ENCODE measurements around the gene PID1.

PID1 gene

DNA sequence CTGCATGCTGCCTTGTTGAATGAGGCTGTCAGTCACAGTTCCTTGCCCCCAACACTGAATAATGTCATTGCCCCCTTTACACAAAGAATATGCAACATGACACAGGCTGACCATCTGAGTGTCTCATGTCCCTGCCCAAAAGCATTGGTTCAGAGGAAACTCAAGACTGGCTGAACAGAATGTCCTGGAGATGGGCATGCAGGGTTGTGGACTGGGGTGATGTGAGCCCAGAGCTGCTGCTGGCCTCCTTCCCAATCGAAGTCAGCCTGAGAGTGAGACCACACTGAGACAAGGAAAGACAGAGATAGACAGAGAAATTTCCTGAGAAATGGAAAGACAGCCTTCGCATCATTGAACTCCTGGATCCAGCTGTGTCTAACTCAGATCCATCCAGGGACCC, 110.1 kb downstream of the PID1 start:
- DNase-seq = no peak

DNA sequence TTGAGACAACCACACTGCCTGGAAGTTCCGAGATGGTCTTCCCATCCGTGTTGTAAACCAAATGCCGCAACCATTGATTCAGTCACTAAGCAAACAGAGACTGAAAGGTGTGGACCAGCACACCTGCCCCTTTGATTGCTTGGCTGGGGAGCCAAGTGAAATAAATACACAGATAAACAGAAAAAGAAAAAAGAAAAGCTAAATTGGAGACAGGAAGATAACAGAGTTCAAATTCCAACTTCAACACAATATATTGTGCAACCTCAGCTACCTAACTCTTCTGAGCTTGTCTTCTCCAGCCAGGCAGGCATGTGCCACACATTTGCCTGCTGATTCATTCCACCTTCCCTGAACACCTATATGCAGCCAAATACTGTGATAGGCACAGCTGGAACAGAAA, 110.9 kb downstream of the PID1 start:
- DNase-seq = no peak

DNA sequence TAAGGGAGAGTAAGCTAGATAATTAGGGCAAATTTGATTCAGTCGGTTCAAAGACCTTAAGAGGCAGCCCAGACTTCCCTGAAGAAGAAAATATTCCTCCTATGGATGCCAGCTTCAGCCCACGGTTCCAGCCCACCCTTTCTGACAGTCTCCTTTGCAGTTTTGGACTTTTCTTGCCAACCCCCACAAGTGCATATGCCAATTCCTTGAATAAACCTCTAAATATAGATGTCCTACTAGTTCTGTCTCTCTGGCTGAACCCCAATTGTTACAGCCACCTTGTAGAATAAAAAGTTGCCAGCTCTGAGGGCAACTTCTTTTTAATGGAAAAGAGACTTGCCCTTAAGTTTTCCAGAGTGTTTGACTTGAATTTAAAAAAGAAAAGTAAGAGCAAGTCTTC, 111.7 kb downstream of the PID1 start:
- DNase-seq = no peak

DNA sequence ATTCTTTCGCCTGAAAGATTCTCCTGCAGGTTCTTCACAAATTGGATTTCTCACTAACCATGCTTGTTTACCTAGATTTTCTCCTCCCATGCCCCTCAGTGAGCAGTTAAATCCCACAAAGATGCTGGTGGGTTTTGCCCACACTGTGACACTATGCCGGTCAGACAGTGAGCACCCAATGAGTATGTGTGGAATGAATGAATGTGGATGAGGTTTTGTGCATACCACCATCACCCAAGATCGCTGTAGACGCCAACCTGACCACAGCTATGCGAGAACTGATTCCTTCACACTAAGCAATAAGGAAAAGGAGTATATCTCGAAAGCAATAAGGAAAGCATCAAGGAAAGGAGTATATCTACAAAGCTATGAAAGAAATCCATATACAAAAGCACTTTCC, 116.7 kb downstream of the PID1 start:
- no peak for DNase-seq

DNA sequence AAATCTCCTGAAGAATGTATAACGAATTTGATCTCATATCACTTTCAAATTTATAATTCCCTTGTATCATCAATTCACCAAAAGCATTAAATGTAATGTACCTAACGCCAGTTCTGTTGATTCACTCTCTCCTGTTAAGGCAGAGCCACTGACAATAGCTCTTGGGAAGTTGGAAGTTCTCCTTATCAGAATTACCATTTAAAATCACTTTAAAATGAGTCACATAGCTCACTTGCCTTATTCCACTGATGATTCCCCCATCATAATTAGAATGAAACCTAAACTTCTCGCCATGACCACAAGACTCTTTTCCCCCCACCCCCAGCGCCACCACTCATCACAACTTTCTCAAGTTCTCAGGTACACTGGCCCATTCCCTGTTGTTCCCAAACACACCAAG, 117.1 kb downstream of the PID1 start:
- DNase-seq = no peak

DNA sequence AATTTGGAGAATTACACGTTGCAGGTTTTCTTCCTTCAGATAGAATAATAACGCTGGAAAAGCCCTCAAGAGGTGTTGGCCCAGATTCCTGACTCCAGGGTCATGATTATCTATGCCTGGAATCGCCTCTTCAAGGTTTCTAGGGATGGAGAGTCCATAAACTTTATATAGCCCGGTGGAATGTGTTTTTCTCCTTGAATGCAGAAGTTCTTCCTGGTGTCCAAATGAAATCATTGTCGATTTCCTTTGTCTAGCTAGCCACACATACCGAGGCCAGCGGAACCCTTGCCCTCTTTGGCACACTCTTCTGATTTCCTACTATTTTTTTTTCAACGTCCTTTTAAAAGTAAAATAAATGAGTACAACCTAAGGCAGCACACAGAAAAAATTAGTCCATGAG, 117.8 kb downstream of the PID1 start:
- no peak for DNase-seq

DNA sequence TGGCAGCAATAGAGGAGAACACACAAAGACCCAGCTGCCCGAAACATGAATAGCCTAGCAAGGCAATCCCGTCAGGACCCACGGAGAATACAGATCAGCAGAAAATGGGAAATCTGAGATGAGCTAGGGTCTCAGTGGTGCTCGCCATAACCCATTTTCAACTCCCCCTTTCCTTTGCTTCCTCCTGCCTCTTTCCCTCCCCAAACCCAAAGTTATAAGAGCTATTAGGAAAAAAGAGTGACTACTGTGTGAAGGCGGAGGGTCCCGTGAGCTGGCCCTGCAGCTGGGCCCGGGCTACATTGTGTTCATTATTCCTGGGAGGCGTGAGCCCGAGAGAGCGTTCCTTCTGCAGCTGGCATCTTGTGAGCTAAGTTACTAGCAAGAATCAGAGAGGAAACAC, 118.4 kb downstream of the PID1 start:
- DNase-seq = no peak

DNA sequence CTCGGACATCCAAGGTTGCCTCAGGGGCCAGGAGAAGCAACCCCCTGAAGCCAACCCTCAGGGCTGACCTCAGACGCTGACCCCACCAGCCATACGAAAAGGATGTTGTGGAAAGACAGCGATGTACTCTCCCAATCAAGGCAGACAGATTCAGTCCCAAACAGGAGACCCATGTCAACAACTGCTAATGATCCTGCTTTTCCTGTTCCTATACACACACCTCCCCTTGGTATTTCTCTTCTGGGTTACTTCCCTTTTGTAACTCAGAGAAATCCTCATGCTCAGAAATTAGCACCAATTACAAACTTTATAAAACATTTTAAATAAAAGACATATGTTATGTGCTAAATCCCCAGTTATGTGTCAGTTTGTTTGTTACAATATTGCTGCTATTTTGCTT, 120.8 kb downstream of the PID1 start:
- DNase-seq = no peak

DNA sequence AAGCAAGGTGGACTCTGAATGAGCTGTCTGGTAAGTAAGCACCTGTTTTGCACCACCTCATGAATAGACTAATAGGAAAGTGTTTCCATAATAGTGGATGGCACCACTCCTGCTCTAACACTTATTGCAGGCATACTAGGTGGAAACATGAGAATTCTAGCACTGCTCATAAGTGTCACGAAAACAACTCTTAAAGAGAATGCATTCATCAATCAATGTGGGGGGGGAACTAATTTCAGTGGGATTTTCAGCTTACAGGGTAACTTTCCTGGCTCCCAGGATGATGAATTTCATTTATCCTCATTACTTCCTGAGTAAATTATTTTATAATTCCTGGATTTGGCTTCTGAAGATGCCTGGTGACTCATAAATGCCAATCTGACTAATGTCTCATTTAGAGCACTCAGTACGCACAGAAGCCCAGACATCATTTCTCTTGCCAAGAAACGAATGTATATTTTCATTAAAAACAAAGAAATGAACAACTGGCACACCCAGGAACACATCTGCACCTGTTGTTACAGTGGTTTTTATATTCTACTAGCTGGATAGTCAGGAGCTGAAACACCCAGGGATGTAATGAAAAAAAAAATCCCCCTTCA, 129.6 kb downstream of the PID1 start:
- DNase-seq = no peak

DNA sequence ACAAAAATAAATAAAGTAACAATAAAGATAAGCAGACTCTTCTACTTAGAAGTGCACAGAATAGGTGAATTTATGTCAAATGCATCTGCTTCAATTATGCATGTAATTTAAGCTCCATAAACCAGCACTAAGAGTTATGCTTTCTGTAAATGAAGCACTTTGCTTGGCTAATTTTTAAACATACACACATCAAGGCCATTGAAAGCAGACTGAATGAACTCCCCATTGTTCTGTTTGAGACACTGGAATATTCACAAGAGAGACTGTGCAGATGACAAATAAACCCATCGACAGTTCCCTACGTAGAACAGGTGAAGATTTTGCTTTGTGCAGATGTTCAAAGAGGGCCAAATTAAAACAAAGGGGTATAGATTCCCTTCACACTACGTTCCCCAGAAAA, 133.4 kb downstream of the PID1 start:
- DNase-seq = peak; percentile 12

DNA sequence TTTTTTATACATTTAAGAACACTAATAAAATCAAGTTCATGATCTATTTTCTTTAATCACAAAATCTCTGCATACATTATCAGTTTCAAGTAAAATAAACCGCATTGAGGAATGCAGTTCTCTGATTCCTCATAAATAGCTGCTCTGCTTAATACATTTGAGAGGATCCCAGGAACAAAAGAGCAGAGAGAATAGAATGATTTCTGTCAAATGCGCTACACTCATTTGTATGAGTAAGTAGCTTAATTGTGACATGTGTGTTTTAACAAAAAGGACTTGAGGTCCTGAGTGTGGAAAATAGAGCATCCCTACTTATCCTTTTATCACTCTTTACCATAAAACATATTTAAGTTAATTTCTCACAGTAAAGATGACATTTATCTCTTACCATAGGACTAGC, 134.0 kb downstream of the PID1 start:
- DNase-seq = no peak

DNA sequence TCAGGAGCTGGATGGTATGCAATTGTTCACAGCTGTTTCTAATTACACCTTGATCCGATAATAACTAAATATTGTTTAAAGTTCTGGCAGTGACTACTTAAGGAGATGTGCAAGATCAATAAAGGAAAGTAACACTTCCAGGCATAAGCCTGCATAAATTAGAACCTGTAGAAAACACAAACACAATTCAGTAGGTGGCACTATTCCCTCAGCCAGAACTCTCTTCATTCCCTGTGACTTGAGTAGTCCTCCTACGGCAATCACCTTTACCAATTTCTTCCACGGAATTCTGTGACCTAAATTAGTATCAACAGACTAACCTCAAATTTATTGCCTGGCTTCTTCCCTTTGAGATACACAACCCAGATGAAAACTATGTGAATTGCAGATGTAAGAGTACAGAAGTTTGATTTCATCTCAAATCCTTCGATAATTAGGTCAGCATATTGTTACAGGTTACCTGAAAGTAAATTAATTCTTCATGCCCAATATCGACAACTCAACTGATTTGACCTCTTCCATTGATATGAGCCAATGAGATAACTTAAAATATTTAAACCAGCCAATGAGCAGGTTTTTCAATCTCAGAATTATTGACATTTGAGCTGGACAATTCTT, 137.8 kb downstream of the PID1 start:
- DNase-seq = peak; percentile 28

DNA sequence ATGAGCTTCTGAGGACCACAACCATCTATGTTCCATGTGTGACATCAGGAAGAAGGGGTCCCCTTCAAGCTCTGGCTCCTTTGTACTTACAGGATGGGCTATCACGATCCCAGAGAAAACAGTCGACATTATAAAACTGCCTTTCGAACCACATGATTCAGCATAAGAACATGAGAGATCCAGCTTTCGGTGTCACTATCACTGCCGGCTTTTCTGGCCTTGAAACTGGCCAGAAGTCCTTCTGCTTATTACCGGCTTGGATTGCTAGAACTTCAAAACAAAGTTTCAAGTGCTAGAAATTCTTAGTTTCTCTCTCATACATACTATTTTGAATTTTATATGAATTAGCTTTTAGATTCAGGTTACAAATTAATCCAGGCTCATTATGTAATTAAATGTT, 138.9 kb downstream of the PID1 start:
- no peak for DNase-seq

DNA sequence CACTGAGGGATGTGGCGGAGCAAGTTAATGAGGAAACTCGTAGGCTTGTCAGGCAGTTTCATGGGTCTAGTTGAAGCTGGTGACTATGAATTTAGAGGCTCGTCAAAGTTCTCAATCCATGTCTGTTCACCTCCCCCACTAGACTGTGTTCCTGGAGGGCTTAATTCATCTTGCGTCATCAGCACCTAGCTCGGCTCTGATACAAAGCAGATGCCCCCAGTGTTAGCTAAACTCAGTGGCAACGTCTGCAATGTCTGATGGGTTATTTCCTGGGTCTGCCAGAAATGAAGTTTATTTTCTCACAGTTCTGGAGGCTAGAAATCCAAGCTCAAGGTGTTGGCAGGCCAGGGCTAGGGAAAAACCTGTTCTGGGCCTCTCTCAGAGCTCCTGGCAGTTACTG, 140.6 kb downstream of the PID1 start:
- DNase-seq = no peak

DNA sequence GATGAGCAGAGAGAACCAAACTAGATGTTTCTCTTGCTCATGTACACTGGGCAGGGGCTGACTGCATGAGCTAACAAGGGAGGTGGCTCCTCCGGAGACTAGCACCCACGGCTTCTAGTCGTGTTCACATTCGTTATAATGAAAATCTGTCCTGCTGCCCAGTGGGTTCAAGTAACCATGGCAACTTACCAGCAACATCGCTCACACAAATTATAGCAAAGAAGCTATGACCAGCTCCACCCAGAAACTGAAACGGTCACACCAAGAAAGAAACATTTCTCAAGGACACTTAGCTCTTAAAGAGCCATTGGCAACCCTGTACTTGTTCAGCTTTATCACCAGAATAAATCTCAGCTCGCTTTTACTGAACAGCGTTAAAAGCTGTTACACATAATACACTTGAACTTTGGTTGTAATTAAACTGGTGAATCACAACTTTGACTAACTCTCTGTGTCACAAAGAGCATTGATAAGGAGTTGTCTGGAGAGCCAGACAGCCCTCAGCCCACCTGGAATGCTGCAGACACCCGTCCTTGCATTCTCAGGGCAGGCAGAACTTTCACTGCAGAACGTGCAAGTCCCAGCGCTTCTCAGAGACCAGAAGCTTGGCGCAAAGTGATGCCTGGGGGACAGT, 141.2 kb downstream of the PID1 start:
- DNase-seq = no peak

DNA sequence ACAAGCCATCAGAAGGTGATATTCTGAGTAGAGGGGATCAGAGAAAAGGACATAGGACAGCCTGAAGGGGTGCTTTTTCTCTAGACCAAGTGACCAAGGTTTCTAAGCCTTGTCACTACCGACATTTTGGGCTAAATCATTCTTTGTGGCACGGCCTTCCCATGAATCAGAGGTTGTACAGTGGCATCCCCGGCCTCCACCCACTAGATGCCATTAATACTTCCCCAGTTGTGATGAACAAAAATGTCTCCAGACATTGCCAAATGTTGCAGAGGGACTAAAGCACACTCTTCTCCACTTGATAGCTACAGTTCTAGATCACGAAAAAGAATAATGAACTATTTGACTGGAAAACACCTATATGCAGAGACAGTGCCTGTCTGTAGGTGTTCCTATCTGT, 143.6 kb downstream of the PID1 start:
- DNase-seq = no peak

DNA sequence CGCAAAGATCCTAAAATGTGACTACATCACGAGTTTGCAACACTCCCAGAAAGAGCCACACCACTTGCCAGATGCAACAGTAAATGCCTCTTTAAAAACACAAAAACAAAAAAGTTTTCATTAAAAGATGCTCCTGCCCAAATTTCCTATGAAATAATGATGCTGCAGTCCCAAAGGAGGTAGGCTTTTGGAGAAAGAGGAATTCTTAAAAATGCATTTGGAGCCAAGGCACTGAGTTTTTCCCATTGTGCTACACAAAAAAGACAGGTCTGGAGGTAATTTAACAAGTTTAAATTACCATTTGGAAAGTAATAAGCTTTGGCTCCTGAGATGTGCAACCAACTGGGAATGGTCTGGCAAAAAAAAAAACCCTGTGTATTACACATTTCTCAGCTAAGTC, 145.0 kb downstream of the PID1 start:
- DNase-seq = no peak

DNA sequence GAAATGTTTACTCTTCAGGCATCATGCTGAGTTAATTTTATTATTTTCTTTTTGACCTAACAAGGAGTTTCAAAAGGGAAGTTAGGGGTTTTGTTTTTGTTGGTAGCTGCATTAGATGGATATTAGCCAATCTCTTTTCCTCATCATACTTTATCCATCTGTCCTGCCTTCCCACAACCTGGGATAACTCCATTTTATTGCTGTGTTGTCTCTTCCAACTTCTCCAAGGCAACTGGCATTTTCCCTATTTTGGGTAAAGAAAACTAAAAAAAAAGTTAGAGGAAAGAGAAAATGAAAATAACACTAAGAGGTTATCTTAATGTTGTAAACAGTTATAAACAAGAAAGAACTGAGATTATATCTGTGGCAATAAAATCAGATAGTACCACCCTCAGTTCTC, 147.0 kb downstream of the PID1 start:
- no peak for DNase-seq

DNA sequence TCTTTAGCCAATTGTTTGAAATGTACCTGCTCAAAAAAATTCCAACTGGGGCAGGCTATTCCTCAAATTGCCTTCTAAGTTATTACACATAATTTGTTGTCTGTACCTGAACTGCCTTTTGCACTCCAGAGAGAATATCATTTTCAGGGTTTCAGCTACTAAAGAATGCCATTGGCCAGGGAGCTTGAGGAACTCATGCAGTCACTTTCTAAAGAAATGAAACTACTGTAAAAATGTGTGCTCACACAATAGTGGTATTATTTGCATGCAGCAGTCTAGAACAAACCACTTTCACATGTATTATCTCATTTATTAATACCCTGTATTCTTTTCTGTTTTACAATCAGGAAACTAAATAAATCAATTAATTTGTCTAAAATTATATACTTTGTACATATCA, 152.2 kb downstream of the PID1 start:
- DNase-seq = no peak

DNA sequence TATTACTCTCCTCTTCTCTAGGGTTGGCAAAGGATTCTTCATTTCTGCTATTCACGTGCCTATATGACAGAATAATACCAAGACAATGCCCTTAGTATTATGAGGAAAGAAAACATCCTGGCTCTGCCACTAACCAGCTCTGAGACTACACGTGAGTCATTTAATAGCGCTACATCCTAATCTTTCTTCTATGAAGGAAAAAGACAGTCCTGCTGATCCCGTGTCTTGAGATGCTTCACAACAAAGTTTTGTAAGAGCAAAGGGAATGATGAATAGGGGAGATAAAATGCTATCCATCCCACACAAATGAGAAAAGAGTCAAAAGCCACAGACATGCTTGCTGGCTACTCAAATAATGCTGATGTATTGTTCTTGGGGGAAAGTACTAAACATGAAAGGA, 152.8 kb downstream of the PID1 start:
- DNase-seq = no peak

DNA sequence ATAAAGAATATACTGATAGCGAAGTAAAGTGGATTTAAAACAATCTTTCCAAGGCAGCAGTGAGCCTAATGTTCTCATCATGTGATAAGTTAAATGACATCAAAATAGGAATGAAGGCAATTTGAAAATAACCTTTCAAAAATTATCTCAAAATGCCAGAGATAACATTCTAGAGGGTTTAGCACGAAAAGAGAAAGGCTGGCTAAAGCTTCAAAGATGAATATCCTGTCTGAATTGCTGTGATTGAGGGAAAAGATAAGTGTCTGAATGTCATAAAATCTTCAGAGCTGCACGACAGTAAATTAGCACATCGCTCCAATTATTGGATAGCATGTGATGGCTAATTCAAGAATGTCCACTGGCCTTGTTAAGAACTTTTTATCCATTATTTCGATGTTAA, 159.3 kb downstream of the PID1 start:
- DNase-seq = no peak

DNA sequence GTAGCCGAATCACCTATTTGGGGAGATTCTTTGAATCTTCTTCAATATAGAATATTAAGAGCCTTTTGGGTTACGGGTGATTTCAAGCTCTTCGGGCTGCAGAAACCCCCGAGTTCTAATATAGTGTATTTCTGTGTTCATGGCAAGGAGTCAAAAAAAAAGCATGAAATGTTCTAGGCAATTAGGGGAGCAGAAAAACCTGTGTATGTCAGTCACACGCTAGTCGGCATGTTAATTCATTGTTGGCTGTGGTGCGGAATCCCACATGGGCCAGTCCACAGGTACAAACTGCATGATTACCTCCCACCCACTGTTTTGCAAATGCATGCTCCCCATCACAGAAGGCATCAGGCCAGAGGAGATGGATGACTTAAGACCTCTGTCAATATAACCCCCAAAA, 161.9 kb downstream of the PID1 start:
- no peak for DNase-seq

DNA sequence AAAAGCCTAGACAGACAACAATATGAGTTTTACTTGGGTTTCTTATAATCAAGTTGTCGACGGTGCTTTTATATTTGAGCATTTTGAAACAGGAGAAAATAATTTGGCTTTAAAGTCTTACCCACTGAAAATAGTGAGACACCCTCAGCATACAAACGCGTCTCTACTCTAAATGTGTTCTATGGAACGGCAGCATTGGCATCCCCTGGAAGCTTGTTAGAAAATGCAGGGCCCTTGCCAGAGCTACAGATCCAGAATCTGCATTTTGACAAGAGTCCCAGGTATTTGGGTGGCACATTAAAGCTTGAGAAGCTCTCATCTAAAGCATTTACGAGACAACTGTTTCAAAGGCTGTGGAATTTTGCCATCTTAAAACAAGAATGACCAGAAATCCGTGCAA, 163.5 kb downstream of the PID1 start:
- DNase-seq = no peak

DNA sequence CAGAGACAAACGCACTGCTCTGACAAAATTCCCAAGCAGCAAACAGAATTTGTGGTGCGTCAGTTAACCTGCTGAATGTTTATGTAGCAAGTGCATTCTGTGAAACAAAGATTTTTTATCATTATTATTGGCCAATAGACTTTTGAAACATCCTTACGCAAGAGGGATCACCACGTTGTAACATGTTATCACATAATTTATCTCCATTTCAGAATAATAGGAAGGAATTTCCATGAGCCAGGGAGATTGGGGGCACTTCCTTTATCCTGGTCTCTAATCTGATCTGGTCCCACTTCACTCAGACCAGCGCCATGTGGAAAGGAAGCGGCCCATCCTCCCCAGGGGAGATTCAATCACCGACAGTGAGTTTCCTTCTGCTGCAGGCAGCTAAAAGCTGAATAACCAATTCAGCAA, 166.1 kb downstream of the PID1 start:
- no peak for DNase-seq

DNA sequence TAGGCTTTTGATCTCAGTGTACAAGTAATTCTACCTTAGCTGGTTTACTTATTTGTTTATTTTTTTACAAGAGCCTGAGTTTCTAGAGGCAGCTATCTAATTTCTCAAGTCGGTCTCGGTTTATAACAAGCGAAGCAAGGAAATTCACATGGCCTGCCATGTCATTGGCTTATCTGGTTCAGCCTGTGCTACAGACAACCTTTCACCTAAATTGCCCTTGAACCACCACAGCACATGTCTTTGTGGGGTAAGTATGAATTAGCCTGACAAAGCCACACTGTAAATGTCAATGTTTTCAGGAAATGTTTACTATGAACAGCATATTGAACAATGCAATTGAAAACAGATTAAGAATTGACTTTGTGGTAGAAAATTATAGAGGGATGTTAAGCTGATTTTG, 167.1 kb downstream of the PID1 start:
- DNase-seq = no peak
